Stimulated activated CD4-positive, alpha-beta T cell treated with anti-CD3 and anti-CD28 coated beads, Interleukin-15, amount 100 ng/mL, for 1 hour (primary cell): ENCODE measurements around the gene TMPRSS9.

Experiments used
- DNase-seq, 2 donors: peaks; one replicate each; pipeline ENCODE4 v3.0.0-alpha.2; 2020; ENCODE audit warnings: low read depth in 1 of 2, low spot score in 1 of 2

The TMPRSS9 gene

GRCh38 chr19:2431318-2432055, 71.4 kb downstream of the TMPRSS9 start:
- DNase-seq = no peak

- no peak for DNase-seq
Observed at GRCh38 chr19:2432131-2432848, 72.2 kb downstream of the TMPRSS9 start.

GRCh38 chr19:2433854-2434253, 73.8 kb downstream of the TMPRSS9 start:
- no peak for DNase-seq

GRCh38 chr19:2434267-2434666, 74.2 kb downstream of the TMPRSS9 start:
- DNase-seq = no peak

GRCh38 chr19:2434721-2435265, 74.7 kb downstream of the TMPRSS9 start:
- DNase-seq = no peak

- no peak for DNase-seq
Observed at GRCh38 chr19:2436384-2436783, 76.3 kb downstream of the TMPRSS9 start.

- no peak for DNase-seq
Observed at GRCh38 chr19:2436926-2437325, 76.9 kb downstream of the TMPRSS9 start.

GRCh38 chr19:2438178-2438577, 78.1 kb downstream of the TMPRSS9 start:
- DNase-seq = no peak

- no peak for DNase-seq
Observed at GRCh38 chr19:2440515-2440914, 80.5 kb downstream of the TMPRSS9 start.

GRCh38 chr19:2441096-2441752, 81.2 kb downstream of the TMPRSS9 start:
- DNase-seq = no peak

GRCh38 chr19:2443116-2443784, 83.2 kb downstream of the TMPRSS9 start:
- no peak for DNase-seq

- no peak for DNase-seq
Observed at GRCh38 chr19:2443785-2444182, 83.7 kb downstream of the TMPRSS9 start.

- DNase-seq = no peak
Observed at GRCh38 chr19:2444251-2445002, 84.4 kb downstream of the TMPRSS9 start.

GRCh38 chr19:2446381-2446780, 86.3 kb downstream of the TMPRSS9 start:
- no peak for DNase-seq

- DNase-seq = no peak
Observed at GRCh38 chr19:2449019-2449418, 89.0 kb downstream of the TMPRSS9 start.

GRCh38 chr19:2451138-2451537, 91.1 kb downstream of the TMPRSS9 start:
- DNase-seq = no peak

GRCh38 chr19:2451741-2452140, 91.7 kb downstream of the TMPRSS9 start:
- DNase-seq = no peak

GRCh38 chr19:2453431-2454025, 93.5 kb downstream of the TMPRSS9 start:
- no peak for DNase-seq

GRCh38 chr19:2454199-2454961, 94.3 kb downstream of the TMPRSS9 start:
- no peak for DNase-seq
